ENCODE data around the gene MICU2.
"Not testable (repeated sequence)": the region's sequence is repeated elsewhere in the genome, so short reads cannot be mapped to it uniquely, and the experiment has no call there.

MICU2 gene

DNA sequence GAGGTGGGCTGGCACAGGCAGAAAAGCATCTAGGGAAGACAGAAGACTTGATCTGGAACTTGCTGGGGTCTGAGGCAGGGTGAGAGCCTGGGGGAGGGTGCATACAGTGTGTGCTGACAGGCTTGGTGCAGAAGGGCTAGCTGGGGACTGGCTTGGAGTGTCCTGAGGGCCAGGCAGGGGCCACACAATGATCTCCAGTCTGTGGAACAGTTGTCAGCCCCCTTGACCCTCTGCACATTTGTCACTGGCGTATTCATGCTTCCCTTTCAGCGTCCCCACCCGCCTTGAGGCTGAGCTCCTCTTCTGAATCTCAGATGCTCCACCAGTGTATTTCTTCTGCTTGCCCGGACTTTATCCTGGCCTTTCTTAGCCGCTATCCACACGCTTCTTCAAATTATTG is 2.8 kb upstream of the MICU2 start:
- DNase-seq, result no peak
- H3K9me3 ChIP-seq (ENCODE audit: severe bottlenecking), result peaks cover 11% of the 10 kb centered on the region
- no peak overlapping the region for H3K4me3 ChIP-seq (ENCODE audit: low read depth, low read length)
- H3K27me3 ChIP-seq (ENCODE audit: insufficient read depth, low read depth, severe bottlenecking), result peaks cover 63% of the 10 kb centered on the region
- no peak overlapping the region for H3K27ac ChIP-seq
- no peaks in the 10 kb centered on the region for H3K36me3 ChIP-seq
- TF ChIP-seq, protein P1, sequence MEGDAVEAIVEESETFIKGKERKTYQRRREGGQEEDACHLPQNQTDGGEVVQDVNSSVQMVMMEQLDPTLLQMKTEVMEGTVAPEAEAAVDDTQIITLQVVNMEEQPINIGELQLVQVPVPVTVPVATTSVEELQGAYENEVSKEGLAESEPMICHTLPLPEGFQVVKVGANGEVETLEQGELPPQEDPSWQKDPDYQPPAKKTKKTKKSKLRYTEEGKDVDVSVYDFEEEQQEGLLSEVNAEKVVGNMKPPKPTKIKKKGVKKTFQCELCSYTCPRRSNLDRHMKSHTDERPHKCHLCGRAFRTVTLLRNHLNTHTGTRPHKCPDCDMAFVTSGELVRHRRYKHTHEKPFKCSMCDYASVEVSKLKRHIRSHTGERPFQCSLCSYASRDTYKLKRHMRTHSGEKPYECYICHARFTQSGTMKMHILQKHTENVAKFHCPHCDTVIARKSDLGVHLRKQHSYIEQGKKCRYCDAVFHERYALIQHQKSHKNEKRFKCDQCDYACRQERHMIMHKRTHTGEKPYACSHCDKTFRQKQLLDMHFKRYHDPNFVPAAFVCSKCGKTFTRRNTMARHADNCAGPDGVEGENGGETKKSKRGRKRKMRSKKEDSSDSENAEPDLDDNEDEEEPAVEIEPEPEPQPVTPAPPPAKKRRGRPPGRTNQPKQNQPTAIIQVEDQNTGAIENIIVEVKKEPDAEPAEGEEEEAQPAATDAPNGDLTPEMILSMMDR (IDR thresholded peaks at IDR 0.05; ENCODE audit: low read depth, low read length), result no peak

DNA sequence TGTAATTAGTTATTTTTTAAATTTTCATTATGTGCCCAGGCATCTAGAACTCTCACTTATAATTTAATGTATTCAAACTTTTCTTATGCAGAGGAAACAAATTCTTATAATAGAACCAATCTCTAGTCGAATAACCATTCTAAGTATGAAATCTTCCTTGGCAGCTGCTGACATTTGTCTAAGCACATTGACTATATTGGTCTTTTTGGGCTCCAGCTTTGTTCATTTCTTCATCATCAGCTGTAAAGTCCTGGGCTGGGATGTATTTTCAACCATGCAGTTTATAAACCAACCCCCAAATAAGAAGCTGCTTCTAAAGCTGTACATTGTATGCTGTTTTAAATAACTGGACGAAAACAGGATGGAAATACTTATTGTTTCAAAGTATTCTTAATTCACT is 2.3 kb upstream of the MICU2 start:
- no peaks in the 10 kb centered on the region for H3K36me3 ChIP-seq
- no peak overlapping the region for H3K27ac ChIP-seq
- H3K4me3 ChIP-seq (ENCODE audit: low read depth, low read length), result no peak overlapping the region
- DNase-seq, result no peak
- peaks cover 58% of the 10 kb centered on the region for H3K27me3 ChIP-seq (ENCODE audit: insufficient read depth, low read depth, severe bottlenecking)
- H3K9me3 ChIP-seq (ENCODE audit: severe bottlenecking), result peaks cover 9% of the 10 kb centered on the region
- TF ChIP-seq, protein P1 (IDR thresholded peaks at IDR 0.05; ENCODE audit: low read depth, low read length), result no peak

DNA sequence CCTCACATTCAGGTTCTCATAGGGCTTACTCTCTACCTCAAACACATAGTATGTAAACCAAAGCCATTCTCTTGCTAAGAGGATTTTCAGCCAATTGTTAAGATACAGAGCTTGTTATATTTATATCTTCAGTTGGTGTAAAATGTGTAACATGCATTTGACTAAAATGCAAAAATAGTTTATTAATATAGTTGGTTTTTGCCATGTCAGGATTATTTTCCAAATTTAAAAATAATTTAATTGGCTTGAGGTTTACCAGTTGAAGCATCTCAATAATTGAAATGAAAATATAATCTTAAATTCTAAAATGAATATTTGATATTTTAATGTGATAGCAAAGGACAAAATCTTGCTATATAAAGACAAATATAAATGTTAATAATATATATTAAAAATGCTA is 7.2 kb downstream of the MICU2 start:
- no peak overlapping the region for H3K4me3 ChIP-seq (ENCODE audit: low read depth, low read length)
- TF ChIP-seq, protein P1 (IDR thresholded peaks at IDR 0.05; ENCODE audit: low read depth, low read length), result no peak
- H3K36me3 ChIP-seq, result no peaks in the 10 kb centered on the region; the same call in 1 of the 2 replicates
- DNase-seq, result no peak
- no peaks in the 10 kb centered on the region for H3K9me3 ChIP-seq (ENCODE audit: severe bottlenecking)
- H3K27me3 ChIP-seq (ENCODE audit: insufficient read depth, low read depth, severe bottlenecking), result no peaks in the 10 kb centered on the region
- H3K27ac ChIP-seq, result no peak overlapping the region

DNA sequence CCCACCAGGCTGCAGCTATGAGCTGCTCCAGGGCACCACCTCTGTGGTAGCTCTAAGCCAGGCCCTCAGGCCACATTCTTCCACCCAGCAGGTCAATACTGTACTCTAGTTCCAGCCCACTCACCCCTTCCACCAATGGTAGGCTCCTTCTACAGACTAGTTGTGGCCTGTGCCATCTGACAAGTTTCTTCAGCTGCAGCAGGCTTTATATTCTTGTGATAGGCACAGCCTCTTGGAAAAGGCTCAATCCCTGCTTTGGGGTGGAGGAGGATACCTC is 8.5 kb downstream of the MICU2 start:
- Histone ChIP-seq H3K27me3 (ENCODE audit: insufficient read depth, low read depth, severe bottlenecking) (no peaks in the 10 kb centered on the region), H3K4me3 (ENCODE audit: low read depth, low read length) (no peak overlapping the region), H3K36me3 (no peaks in the 10 kb centered on the region; the same call in 1 of the 2 replicates), H3K9me3 (ENCODE audit: severe bottlenecking) (no peaks in the 10 kb centered on the region), H3K27ac (no peak overlapping the region)
- DNase-seq, result no peak
- TF ChIP-seq, protein P1 (IDR thresholded peaks at IDR 0.05; ENCODE audit: low read depth, low read length), result no peak

DNA sequence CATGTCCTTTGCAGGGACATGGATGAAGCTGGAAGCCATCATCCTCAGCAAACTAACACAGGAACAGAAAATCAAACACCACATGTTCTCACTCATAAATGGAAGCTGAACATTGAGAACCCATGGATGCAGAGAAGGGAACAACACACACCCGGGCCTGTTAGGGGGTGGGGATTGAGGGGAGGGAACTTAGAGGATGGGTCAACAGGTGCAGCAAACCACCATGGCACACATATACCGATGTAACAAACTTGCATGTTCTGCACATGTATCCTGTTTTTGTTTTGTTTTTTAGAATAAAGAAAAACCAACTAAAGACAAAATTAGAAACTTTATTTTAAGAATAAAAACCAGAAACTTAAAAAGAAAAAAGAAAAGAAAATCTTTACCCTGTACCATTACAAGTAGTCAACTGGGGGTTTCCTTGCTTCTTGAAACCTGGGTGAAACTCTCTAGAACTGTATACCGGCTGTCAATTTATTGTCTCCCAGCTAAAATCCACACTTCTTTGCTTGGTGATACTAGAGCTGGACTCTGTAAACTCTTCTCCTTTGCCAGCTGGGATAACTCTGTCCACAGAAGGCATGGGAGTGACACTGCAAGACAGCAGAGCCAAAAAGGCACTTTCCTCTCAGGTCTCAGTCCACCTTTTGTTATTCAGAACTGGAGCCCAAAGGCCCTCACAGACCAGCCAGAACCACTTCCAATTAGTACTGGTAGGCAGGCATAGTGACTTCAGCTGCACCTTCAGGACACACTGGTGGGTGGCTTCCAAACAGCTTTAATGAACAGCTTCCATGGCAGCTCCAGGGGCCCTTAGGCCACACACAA is 9.0 kb downstream of the MICU2 start:
- Histone ChIP-seq H3K27me3 (ENCODE audit: insufficient read depth, low read depth, severe bottlenecking) (no peaks in the 10 kb centered on the region), H3K4me3 (ENCODE audit: low read depth, low read length) (no peak overlapping the region), H3K27ac (no peak overlapping the region), H3K9me3 (ENCODE audit: severe bottlenecking) (no peaks in the 10 kb centered on the region), H3K36me3 (no peaks in the 10 kb centered on the region; the same call in 1 of the 2 replicates)
- TF ChIP-seq, protein P1 (IDR thresholded peaks at IDR 0.05; ENCODE audit: low read depth, low read length), result no peak
- DNase-seq, result no peak

DNA sequence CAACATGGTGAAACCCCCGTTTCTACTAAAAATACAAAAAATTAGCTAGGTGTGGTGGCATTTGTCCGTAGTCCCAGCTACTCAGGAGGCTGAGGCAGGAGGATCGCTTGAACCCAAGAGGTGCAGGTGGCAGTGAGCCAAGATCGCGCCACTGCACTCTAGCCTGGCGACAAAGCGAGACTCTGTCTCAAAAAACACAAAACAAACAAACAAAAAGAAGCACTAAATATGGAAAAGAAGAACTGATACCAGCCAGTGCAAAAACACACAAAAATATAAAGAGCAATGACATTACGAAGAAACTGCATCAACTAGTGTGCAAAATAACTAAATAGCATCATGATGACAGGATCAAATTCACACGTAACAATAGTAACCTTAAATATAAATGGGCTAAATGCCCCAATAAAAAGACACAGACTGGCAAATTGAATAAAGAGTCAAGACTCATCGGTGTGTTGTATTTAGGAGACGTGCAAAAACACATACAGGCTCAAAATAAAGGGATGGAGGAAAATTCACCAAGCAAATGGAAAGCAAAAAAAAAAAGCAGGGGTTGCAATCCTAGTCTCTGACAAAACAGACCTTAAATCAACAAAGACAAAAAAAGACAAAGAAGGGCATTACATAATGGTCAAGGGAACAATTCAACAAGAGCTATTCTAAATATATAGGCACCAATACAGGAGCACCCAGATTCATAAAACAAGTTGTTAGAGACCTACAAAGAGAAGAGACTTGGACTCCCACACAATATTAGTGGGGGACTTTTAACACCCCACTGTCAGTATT is 13.1 kb downstream of the MICU2 start:
- not testable (repeated sequence) for H3K9me3 ChIP-seq (ENCODE audit: severe bottlenecking); H3K36me3 ChIP-seq; H3K4me3 ChIP-seq (ENCODE audit: low read depth, low read length); DNase-seq; H3K27me3 ChIP-seq (ENCODE audit: insufficient read depth, low read depth, severe bottlenecking); H3K27ac ChIP-seq
